Neural cell (in vitro differentiated cells): ENCODE results near the gene SLC35E4.

ENCODE experiments used
- CTCF ChIP-seq: fragments of 450-650 bp; IDR thresholded peaks from 2 replicates; pipeline ENCODE4 v1.5.1; 2014; ENCODE audit warnings: antibody characterized with exemption, mild to moderate bottlenecking, moderate library complexity; ENCODE audit not compliant: poor library complexity, severe bottlenecking
- EZH2 ChIP-seq: fragments of 200-600, 300-800 bp; shearing (Covaris generic), sonication (generic); IDR thresholded peaks from 2 replicates; pipeline ENCODE4 v1.6.1; 2014; ENCODE audit warnings: antibody characterized with exemption, low read length, borderline replicate concordance, mild to moderate bottlenecking; ENCODE audit not compliant: insufficient read depth, poor library complexity, severe bottlenecking
- POLR2AphosphoS5 ChIP-seq: IDR thresholded peaks from 2 replicates; pipeline ENCODE4 v1.6.1; 2012
- RAD21 ChIP-seq: fragments of 450-650 bp; conservative IDR thresholded peaks from 2 replicates; pipeline ENCODE4 v1.6.1; 2014; ENCODE audit warnings: antibody characterized with exemption, mild to moderate bottlenecking, moderate library complexity
- REST ChIP-seq: IDR thresholded peaks from 2 replicates; pipeline ENCODE4 v1.6.1; 2012; ENCODE audit warnings: borderline replicate concordance
- SMC3 ChIP-seq: fragments of 450-650 bp; conservative IDR thresholded peaks from 2 replicates; pipeline ENCODE4 v1.6.1; 2014; ENCODE audit warnings: antibody characterized with exemption, mild to moderate bottlenecking, moderate library complexity; ENCODE audit not compliant: poor library complexity

GRCh38 chr22:30689622-30690021, 54.0 kb downstream of the SLC35E4 start:
- TF ChIP-seq CTCF (no peak), REST (no peak), RAD21 (no peak), POLR2AphosphoS5 (no peak), SMC3 (no peak), EZH2 (no peak)
